ENCODE results near the gene ADAMTS20. TPM values are rescaled to one million over a fixed set of nuclear protein-coding genes. Genes with fewer than 3 reads are reported as not detected.

Gene ADAMTS20
- total RNA-seq, 1 experiment from 2014 or later = 6.0 TPM

- TF ChIP-seq FOXP1 (CRISPR knock-in tag; IDR thresholded peaks at IDR 0.05; ENCODE audit: borderline replicate concordance) = no peak
Observed at GRCh38 chr12:43331935-43332334, 220.1 kb downstream of the ADAMTS20 start (continued).

- POLR2A ChIA-PET = no interaction called here
- Mint-ChIP-seq H3K4me1 (0 out of 2 replicates have a peak, but pooled peaks cover 2% of the 10 kb centered on the region), H3K27me3 (ENCODE audit: low read depth) (no peaks in the 10 kb centered on the region), H3K9me3 (peaks cover 53% of the 10 kb centered on the region), H3K27ac (no peak overlapping the region), H3K36me3 (peaks cover 7% of the 10 kb centered on the region; the same call in 1 of the 2 replicates), H3K4me3 (no peak overlapping the region)
- TF ChIP-seq, protein P1, sequence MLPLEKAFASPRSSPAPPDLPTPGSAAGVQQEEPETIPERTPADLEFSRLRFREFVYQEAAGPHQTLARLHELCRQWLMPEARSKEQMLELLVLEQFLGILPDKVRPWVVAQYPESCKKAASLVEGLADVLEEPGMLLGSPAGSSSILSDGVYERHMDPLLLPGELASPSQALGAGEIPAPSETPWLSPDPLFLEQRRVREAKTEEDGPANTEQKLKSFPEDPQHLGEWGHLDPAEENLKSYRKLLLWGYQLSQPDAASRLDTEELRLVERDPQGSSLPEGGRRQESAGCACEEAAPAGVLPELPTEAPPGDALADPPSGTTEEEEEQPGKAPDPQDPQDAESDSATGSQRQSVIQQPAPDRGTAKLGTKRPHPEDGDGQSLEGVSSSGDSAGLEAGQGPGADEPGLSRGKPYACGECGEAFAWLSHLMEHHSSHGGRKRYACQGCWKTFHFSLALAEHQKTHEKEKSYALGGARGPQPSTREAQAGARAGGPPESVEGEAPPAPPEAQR (CRISPR knock-in tag; IDR thresholded peaks at IDR 0.05) = no peak
- no peak for TF ChIP-seq SOX15 (CRISPR knock-in tag; IDR thresholded peaks at IDR 0.05)
- TF ChIP-seq MYBL2 (CRISPR knock-in tag; IDR thresholded peaks at IDR 0.05) = no peak
- no peak for ATAC-seq
- DNase-seq (ENCODE audit: low spot score) = no peak
- CTCF ChIA-PET = interaction anchor here (1.7 kb wide), 1 partner anchor 9 kb away, joined by 4 read pairs; no protein-coding TSS in a partner anchor
Observed at GRCh38 chr12:43329375-43329774, 222.6 kb downstream of the ADAMTS20 start.

- Mint-ChIP-seq H3K27ac (no peak overlapping the region), H3K4me1 (0 out of 2 replicates have a peak, but pooled peaks cover 2% of the 10 kb centered on the region), H3K27me3 (ENCODE audit: low read depth) (no peaks in the 10 kb centered on the region), H3K4me3 (no peak overlapping the region), H3K9me3 (peaks cover 41% of the 10 kb centered on the region), H3K36me3 (0 out of 2 replicates have a peak, but pooled peaks cover 4% of the 10 kb centered on the region)
- DNase-seq (ENCODE audit: low spot score) (no peak), ATAC-seq (no peak)
- CTCF ChIA-PET = no interaction called here
- POLR2A ChIA-PET = no interaction called here
- TF ChIP-seq PREB (CRISPR knock-in tag; IDR thresholded peaks at IDR 0.05; ENCODE audit: borderline replicate concordance) (no peak), ZNF263 (CRISPR knock-in tag; IDR thresholded peaks at IDR 0.05; ENCODE audit: low read depth) (no peak), ZNF281 (CRISPR knock-in tag; IDR thresholded peaks at IDR 0.05) (no peak), STAT6 (CRISPR knock-in tag; conservative IDR thresholded peaks at IDR 0.05; ENCODE audit: low read depth) (no peak), NR1H2 (CRISPR knock-in tag; IDR thresholded peaks at IDR 0.05) (no peak), ESRRA (CRISPR knock-in tag; IDR thresholded peaks at IDR 0.05; ENCODE audit: borderline replicate concordance) (no peak)
Observed at GRCh38 chr12:43325786-43326185, 226.2 kb downstream of the ADAMTS20 start.

GRCh38 chr12:43320281-43320680 lies 231.7 kb downstream of the ADAMTS20 start:
- no peaks in the 10 kb centered on the region for H3K27me3 Mint-ChIP-seq (ENCODE audit: low read depth)
- H3K4me1 Mint-ChIP-seq = 0 out of 2 replicates have a peak, but pooled peaks cover 2% of the 10 kb centered on the region
- H3K36me3 Mint-ChIP-seq = no peaks in the 10 kb centered on the region
- ChIA-PET POLR2A (no interaction called here), CTCF (no interaction called here)
- DNase-seq (ENCODE audit: low spot score) (no peak), ATAC-seq (no peak)
- H3K4me3 Mint-ChIP-seq = no peak overlapping the region
- H3K9me3 Mint-ChIP-seq = peaks cover 5% of the 10 kb centered on the region
- H3K27ac Mint-ChIP-seq = no peak overlapping the region
- TF ChIP-seq CBFB (CRISPR knock-in tag; IDR thresholded peaks at IDR 0.05; ENCODE audit: low read depth) (no peak), ZNF317 (CRISPR knock-in tag; IDR thresholded peaks at IDR 0.05; ENCODE audit: borderline replicate concordance, low read depth) (no peak), STAT6 (CRISPR knock-in tag; conservative IDR thresholded peaks at IDR 0.05; ENCODE audit: low read depth) (no peak), ELF4 (CRISPR knock-in tag; IDR thresholded peaks at IDR 0.05; ENCODE audit: low read depth) (no peak), E2F5 (CRISPR knock-in tag; IDR thresholded peaks at IDR 0.05) (no peak)
- TF ChIP-seq, protein P2, sequence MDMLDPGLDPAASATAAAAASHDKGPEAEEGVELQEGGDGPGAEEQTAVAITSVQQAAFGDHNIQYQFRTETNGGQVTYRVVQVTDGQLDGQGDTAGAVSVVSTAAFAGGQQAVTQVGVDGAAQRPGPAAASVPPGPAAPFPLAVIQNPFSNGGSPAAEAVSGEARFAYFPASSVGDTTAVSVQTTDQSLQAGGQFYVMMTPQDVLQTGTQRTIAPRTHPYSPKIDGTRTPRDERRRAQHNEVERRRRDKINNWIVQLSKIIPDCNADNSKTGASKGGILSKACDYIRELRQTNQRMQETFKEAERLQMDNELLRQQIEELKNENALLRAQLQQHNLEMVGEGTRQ (CRISPR knock-in tag; IDR thresholded peaks at IDR 0.05) = no peak

Data from WTC11 (cell line).